Astrocyte of the cerebellum (primary cell): ENCODE results near the gene PCDH17.

ENCODE experiments used
- DNase-seq: peaks from one replicate; pipeline ENCODE4 v3.0.0-alpha.2; 2011; ENCODE audit warnings: low read depth
- H3K4me3 ChIP-seq: 2 replicates; pipeline ENCODE4 v1.5.1; 2011; ENCODE audit warnings: mild to moderate bottlenecking, low read depth, low read length, moderate library complexity
- in situ Hi-C: cut with HindIII; loops from 2 replicates; pipeline ENCODE4 v1.10.0; 2017; ENCODE audit warnings: low sequenced_read_pairs
- TF ChIP-seq, protein P1 (sequence below): IDR thresholded peaks from 2 replicates; pipeline ENCODE4 v1.5.1; 2012; ENCODE audit warnings: low read length, low read depth, moderate library complexity, mild to moderate bottlenecking; ENCODE audit errors: missing control alignments

Gene PCDH17

DNA sequence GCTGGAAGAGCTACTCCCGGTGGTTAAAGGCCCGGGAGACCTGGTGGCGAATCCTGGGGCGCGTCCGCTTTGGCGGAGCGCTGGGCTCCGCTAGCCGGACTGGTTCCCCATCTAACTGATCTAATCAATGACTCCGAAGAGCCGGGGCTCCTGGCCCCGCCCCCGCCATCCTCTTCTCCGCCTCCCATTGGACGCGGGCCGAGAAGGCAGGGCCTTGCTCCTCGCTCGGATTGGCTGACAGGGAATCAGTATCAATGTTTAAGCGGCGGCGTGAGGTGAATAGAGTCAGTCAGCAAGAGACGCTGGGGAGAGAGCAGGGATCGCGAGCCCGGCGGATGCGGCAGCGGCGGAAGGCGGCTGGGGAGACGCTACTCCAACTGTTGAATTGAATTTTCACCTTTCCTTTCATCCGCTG is 1.7 kb upstream of the PCDH17 start:
- peak; percentile 91 for DNase-seq
- in situ Hi-C loops: loop anchor here (5.0 kb wide), 1 partner anchor 1332 kb away; no protein-coding TSS in a partner anchor
- TF ChIP-seq, protein P1, sequence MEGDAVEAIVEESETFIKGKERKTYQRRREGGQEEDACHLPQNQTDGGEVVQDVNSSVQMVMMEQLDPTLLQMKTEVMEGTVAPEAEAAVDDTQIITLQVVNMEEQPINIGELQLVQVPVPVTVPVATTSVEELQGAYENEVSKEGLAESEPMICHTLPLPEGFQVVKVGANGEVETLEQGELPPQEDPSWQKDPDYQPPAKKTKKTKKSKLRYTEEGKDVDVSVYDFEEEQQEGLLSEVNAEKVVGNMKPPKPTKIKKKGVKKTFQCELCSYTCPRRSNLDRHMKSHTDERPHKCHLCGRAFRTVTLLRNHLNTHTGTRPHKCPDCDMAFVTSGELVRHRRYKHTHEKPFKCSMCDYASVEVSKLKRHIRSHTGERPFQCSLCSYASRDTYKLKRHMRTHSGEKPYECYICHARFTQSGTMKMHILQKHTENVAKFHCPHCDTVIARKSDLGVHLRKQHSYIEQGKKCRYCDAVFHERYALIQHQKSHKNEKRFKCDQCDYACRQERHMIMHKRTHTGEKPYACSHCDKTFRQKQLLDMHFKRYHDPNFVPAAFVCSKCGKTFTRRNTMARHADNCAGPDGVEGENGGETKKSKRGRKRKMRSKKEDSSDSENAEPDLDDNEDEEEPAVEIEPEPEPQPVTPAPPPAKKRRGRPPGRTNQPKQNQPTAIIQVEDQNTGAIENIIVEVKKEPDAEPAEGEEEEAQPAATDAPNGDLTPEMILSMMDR: no peak
- H3K4me3 ChIP-seq: peak overlapping the region; percentile 59

- DNase-seq: peak; percentile 72
- TF ChIP-seq, protein P1: no peak
- H3K4me3 ChIP-seq: peak overlapping the region; percentile 59
These were observed 616 bp upstream of the PCDH17 start for GRCh38 chr13:57630661-57631595.

DNA sequence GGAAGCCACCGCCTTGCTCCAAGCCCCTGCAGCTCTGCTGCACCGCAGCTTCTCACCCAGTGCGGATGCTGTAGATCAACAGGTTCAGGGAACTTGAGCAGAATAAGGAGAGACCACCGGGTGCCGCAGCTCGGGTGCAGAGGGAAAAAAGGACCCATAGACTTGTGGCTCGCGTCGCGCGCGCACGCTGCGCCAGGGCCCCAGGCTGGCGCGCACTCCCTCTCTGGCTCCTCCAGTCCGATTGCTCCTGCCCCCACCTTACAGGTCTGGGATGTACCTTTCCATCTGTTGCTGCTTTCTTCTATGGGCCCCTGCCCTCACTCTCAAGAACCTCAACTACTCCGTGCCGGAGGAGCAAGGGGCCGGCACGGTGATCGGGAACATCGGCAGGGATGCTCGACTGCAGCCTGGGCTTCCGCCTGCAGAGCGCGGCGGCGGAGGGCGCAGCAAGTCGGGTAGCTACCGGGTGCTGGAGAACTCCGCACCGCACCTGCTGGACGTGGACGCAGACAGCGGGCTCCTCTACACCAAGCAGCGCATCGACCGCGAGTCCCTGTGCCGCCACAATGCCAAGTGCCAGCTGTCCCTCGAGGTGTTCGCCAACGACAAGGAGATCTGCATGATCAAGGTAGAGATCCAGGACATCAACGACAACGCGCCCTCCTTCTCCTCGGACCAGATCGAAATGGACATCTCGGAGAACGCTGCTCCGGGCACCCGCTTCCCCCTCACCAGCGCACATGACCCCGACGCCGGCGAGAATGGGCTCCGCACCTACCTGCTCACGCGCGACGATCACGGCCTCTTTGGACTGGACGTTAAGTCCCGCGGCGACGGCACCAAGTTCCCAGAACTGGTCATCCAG is 964 bp downstream of the PCDH17 start:
- in situ Hi-C loops: no loop called here
- TF ChIP-seq, protein P1: no peak
- H3K4me3 ChIP-seq: peak overlapping the region; percentile 59
- no peak for DNase-seq

More at GRCh38 chr13:57630661-57631595, 616 bp upstream of the PCDH17 start:
- in situ Hi-C loops: no loop called here

DNA sequence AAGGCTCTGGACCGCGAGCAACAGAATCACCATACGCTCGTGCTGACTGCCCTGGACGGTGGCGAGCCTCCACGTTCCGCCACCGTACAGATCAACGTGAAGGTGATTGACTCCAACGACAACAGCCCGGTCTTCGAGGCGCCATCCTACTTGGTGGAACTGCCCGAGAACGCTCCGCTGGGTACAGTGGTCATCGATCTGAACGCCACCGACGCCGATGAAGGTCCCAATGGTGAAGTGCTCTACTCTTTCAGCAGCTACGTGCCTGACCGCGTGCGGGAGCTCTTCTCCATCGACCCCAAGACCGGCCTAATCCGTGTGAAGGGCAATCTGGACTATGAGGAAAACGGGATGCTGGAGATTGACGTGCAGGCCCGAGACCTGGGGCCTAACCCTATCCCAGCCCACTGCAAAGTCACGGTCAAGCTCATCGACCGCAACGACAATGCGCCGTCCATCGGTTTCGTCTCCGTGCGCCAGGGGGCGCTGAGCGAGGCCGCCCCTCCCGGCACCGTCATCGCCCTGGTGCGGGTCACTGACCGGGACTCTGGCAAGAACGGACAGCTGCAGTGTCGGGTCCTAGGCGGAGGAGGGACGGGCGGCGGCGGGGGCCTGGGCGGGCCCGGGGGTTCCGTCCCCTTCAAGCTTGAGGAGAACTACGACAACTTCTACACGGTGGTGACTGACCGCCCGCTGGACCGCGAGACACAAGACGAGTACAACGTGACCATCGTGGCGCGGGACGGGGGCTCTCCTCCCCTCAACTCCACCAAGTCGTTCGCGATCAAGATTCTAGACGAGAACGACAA is 1.8 kb downstream of the PCDH17 start:
- in situ Hi-C loops: no loop called here
- H3K4me3 ChIP-seq: peak overlapping the region; percentile 59
- DNase-seq: no peak
- TF ChIP-seq, protein P1: peak; percentile 58

GRCh38 chr13:57633950-57634838 is 2.6 kb downstream of the PCDH17 start:
- no peak for DNase-seq
- TF ChIP-seq, protein P1: peak; percentile 40
- H3K4me3 ChIP-seq: peak overlapping the region; percentile 34
- in situ Hi-C loops: no loop called here
